ENCODE results near the gene PCA3.

- no peak for TF ChIP-seq POLR2A (IDR thresholded peaks at IDR 0.05)
- peak in 2 of 4 experiments; percentile 11 to 25 for TF ChIP-seq CTCF (IDR thresholded peaks at IDR 0.05)
These were observed 2.8 kb upstream of the PCA3 start for GRCh38 chr9:76761448-76761847.

All from sigmoid colon (tissue), 3 donors.